ENCODE results near the gene ZC3H10.

DNA sequence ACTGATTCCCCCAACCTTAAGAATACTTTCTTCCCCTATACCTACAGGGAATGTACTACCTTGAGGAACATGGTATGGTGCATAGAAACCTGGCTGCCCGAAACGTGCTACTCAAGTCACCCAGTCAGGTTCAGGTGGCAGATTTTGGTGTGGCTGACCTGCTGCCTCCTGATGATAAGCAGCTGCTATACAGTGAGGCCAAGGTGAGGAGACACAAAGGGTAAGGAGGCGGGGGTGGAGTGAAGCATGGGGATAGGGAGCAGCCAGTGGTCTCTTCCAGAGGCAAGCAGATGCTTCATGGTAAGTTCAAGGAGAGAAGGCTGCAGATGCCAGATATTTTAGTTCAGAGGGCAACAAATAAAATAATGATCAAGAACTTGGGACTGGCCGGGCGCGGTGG lies 20.3 kb upstream of the ZC3H10 start:
- TF ChIP-seq, protein P1, sequence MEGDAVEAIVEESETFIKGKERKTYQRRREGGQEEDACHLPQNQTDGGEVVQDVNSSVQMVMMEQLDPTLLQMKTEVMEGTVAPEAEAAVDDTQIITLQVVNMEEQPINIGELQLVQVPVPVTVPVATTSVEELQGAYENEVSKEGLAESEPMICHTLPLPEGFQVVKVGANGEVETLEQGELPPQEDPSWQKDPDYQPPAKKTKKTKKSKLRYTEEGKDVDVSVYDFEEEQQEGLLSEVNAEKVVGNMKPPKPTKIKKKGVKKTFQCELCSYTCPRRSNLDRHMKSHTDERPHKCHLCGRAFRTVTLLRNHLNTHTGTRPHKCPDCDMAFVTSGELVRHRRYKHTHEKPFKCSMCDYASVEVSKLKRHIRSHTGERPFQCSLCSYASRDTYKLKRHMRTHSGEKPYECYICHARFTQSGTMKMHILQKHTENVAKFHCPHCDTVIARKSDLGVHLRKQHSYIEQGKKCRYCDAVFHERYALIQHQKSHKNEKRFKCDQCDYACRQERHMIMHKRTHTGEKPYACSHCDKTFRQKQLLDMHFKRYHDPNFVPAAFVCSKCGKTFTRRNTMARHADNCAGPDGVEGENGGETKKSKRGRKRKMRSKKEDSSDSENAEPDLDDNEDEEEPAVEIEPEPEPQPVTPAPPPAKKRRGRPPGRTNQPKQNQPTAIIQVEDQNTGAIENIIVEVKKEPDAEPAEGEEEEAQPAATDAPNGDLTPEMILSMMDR (conservative IDR thresholded peaks at IDR 0.05; ENCODE audit: low read depth, low read length) = no peak
- no peak for TF ChIP-seq EZH2 (IDR thresholded peaks at IDR 0.05; ENCODE audit: low read length, unreplicated experiment)
- TF ChIP-seq EZH2phosphoT487 (IDR thresholded peaks at IDR 0.05; ENCODE audit: borderline replicate concordance, low read length) = no peak
